ENCODE results near the gene MARCHF3.
"Not testable (repeated sequence)": the region's sequence is repeated elsewhere in the genome, so short reads cannot be mapped to it uniquely, and the experiment has no call there.

The MARCHF3 gene

DNA sequence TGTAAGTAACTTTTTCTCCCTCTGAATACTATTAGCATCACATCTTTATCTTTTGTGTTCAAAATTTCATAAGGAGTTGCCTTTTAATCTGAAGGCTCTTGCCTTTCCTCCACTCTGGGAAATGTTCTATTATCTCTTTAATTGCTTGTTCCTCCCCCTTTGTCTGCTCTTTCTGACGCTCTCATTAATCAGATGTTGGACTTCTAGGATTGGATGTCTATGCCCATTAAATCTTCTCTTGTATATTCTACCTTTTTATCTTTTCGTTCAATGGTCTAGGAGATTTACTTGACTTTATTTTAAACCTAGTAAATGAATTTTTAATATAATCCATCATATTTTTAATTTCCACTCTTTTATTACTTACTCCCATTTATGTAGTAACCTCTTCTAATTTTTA is 76.7 kb downstream of the MARCHF3 start:
- no peak for DNase-seq (ENCODE audit: low read depth)

DNA sequence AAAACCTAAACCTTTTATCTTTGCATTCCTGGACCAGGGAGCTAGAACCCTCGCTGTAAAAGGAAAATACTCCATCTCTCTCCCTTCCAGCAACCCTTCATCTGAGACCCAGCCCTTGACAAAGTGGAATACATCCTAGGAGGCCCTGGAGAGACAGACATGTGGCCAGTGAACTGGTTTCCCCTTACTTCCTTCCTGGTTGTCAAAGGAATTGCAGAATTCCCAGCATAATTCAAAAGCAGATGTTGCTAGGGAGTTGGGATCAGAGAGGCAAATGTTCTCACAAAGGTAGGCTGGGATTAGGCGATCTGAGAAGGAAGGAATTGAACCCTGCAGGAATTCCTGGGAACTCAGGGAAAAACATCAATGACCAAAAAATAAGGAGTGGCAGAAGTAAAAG is 80.9 kb downstream of the MARCHF3 start:
- no peak for DNase-seq (ENCODE audit: low read depth)

DNA sequence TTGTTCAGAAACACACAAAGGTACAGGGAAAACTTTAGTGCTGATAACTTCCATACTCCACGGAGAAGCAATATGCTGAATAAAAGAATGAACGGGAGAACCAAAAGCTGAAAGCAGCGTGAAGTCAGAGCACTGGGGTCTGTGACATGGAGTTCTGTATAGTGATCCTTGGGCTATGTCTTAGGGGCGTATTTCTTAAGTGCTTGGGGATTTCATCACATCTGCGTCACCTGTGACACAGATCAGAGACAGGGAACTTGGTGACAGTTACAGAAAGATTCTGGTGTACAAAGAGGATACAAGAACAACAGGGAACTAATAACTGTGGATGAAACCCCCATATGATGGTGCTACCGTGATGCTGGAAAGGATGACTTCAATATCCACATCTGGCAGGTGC is 81.9 kb downstream of the MARCHF3 start:
- no peak for DNase-seq (ENCODE audit: low read depth)

DNA sequence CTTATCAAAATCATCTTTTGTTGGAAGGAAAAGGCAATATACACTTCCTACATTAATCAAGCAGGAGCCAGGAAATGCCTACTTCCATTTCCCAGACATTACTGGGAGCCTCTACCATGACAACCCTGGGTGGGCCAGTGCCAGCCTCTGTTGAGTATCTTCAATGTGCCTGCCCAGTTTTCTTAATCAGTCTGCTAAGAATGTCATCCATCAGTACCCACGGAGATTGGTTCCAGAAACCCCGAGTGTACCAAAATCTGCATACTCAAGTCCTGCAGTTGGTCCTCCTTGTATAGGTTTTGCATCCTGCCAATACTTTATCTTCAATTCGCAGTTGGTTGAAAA is 82.4 kb downstream of the MARCHF3 start:
- no peak for DNase-seq (ENCODE audit: low read depth)

DNA sequence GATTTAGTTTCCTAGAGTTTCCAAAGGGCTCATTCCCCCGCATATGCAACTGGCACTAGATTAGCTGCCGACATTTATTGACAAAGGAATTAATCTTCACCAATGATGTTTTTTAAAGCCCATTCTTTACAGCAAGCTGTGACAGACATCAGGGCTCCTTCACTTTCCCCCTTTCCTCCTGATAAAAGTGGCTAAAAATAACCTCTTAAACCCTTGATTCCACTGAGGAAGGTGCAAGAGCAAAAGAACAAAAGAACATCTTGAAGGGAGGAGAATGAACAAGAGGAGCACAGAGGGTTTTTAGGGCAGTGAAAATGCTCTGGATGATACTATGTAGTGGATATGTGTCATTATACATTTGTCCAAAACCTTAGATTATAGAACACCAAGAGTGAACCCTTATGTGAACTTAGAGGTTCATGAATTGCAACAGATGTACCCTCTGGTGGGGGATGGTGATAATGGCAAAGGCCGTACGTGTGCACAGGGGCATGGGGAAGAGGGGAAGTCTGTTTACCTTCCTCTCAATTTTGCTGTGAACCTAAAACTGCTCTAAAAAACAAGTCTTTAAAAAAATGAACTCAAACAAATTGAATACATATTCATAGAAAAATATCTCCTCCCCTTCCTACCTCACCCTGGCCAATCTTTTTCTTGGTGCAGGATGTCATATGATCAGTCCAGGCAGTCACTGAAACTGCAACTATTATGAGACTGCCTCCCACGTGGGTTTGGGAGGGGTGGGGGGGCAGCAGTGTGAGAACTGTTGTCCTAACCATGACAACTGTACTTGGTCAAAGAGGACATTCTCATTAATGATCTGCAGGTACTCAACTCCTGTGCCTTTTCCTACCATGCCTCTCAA is 83.0 kb downstream of the MARCHF3 start:
- no peak for DNase-seq (ENCODE audit: low read depth)

DNA sequence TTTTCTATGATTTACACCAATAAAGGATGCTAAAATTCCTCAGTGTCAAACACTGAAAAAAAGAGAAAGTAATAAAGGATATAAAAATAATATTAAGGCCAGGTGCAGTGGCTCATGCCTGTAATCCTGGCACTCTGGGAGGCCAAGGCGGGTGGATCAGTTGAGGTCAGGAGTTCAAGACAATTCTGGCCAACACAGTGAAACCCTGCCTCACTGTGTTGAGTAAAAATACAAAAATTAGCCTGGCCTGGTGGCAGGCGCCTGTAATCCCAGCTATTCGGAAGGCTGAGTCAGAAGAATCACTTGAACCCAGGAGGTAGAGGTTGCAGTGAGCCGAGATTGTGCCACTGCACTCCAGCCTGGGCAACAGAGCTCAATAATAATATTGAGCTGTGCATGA is 87.5 kb downstream of the MARCHF3 start:
- DNase-seq (ENCODE audit: low read depth): not testable (repeated sequence)

DNA sequence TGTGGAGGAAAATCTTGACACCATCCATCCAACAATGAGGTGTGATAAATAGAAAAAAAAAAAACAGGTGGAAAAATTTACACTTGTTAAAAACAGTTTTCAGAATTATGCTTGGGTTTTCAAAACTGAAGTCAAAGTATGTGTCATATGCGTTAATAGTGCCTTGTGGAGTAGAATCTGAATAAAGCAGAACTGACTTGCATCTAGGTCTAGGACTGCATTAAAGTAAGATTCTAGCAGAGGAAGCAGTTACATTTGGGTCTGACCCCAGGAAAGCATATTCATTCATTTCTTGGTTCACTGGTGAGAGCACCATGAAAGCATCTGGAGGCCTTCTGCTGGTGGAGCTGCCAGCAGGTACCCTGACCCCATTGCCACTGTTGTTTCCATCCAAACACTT is 89.0 kb downstream of the MARCHF3 start:
- no peak for DNase-seq (ENCODE audit: low read depth)

DNA sequence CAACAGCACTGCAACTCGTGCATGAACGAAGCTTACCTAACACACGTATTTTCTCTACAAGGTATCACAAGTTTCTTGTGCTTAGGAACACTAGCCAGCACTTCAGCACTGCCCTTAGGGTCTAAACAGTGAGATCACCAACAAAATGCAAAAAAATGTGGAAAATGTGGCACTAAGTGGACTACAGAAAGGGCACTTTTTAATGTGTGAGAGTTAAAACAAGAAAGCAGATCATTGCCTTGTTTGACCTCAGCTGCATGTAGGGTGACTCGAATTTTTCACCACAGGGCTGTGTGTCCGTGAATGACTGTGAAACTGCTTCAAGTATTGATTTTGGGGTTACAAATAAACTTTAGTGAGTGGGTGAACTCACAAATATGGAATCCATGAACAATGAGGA is 90.5 kb downstream of the MARCHF3 start:
- DNase-seq (ENCODE audit: low read depth): peak; percentile 45

DNA sequence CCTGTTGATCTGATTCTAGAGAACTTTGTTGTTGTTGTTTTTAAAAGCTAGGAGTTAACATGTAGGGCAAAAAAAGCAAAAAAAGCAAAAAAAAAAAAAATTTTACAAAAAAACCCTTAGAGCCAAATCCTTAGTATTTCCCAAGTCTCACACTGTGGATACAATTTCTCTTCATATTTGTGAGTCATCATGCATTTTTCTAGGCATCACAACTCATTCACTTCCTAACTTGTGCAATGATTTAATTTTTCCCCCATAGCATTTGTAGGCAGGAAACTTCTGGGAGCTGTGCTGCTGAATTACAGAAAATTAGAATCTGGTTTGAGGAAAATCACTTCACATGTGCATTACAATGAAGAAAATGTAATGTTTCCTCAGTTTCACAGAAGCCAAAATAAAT is 91.9 kb downstream of the MARCHF3 start:
- DNase-seq (ENCODE audit: low read depth): peak; percentile 87

DNA sequence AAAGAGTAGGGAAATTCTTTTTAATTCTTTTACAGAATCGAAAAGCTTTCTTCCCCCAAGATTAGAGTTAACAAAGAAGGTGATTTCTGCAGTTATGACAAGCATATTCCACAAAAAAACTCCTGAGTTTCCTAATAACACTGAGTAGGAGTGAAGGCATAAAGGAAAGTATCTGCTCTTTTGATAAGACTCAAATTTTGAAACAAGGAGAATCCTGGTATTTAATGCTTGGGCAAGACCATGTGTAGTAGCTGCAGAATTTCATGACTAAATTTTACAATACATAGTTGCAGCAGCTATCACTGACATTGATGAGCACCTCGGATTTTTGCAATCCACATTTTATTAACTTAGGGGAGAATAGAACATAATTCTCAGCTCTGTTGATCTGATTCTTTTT is 92.6 kb downstream of the MARCHF3 start:
- DNase-seq (ENCODE audit: low read depth): no peak

DNA sequence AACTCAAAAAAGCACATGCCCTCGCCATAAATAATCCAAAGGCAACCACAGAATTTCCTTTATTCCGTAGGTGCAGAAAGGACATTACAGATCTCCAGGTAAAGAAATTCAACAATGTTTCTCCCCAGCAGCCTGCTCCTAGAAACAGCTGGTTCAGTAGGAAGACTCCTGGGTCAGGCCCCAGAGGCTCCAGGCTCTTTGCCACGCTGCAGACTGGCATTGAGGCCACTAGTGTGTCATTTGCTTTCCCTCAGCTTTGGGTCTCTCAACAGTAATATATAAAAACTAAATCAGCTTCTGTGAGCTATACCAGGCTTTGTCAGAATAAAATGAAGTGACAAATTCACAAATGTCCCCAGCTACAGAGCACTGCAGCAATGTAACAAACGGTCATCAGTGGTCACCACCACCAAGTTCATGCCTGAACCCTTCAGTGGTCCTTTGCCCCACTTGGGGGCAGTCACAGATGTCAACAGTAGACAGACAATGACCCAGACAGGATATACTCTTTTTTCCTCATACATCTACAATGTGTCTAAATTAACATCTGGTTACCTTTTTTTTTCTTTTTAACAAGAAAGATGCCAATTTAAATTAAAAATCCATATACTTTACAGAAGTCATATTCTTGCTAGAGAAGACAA is 93.5 kb downstream of the MARCHF3 start:
- no peak for DNase-seq (ENCODE audit: low read depth)

DNA sequence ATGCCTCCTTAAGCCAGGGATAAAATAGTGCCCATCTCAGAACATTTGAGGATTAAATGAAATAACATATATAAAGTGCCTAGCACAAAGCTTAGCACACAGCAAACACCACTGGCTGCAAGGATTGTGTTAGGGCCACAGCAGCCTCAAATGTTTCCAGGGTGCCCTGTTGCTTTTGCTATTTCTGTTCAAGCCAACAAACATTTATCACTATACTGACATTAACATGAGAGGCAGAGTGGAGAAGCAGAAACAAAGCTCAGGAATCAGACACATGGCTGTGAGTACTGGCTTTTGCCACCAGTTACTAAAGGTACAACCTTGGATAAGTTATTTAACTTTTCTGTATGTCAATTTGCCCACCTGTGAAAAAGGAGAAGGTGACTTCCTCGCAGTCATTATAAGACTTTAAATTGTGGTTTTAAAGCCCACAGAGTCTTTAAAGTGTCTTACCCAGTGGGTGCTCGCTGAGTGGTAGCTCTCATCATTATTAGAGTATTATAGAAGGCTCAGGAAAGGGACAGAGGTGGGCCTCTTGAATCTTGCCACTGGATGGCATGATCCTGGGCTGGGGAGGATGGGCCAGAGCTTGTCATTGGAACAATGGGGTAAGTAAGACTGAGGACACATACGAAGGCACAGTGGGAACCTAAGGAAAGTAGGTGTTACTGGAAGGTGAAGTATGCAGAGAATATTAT is 98.2 kb downstream of the MARCHF3 start:
- DNase-seq (ENCODE audit: low read depth): no peak

DNA sequence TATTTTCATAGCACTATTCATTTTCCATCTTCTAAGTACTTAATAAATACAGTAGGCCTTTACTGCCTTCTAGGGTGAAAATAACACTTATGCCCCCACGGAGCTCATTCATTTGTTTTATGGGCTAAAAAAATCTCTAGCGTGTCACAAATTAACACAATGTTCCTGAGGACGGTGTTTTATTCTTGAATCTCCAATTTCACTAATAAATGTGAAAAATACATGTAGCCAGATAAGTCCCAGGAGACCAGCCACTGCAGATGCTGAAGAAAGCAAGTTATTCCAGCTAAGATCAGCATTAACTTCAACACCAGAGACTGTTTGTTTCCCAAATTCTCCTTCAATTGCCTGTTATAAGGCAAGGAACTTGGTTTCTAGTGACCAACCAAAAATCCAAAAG is 102.3 kb downstream of the MARCHF3 start:
- DNase-seq (ENCODE audit: low read depth): no peak

DNA sequence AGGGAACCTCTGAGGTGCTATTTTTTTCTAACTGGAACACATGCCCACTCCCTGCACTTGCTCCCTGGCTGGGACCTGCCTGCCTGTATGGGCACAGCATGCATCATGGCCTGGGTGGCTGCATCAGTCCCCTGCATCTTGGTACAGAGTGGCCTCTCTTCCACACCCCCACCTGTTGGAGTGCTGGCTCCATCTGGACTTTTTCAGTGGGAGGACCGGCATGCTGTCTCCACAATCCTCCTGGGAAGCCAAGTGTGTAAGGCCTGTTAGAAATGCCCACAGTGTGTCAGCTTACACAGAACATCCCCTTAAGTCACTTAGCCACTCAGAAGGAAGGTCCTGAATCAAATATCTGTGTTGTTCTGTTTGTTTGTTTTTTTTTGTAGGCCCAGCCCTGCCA is 102.9 kb downstream of the MARCHF3 start:
- no peak for DNase-seq (ENCODE audit: low read depth)

DNA sequence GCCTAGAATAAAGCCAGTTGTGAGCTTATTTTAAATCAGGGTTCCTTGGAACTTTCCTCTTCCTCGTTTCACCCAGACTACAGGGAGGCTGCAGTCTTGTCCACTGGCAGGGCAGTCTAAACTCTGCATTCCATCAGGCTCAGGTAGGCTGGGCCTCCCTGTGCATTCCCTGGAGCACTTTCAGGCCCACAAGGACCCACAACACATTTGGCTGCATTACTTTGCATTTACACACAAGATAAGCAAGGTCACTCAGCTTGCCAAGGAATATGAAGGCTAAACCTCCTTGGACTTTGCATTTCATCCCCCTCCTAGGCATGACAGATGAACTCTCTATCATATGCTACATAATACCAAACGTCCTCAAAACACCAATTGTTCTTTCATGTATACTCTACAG is 104.2 kb downstream of the MARCHF3 start:
- no peak for DNase-seq (ENCODE audit: low read depth)

DNA sequence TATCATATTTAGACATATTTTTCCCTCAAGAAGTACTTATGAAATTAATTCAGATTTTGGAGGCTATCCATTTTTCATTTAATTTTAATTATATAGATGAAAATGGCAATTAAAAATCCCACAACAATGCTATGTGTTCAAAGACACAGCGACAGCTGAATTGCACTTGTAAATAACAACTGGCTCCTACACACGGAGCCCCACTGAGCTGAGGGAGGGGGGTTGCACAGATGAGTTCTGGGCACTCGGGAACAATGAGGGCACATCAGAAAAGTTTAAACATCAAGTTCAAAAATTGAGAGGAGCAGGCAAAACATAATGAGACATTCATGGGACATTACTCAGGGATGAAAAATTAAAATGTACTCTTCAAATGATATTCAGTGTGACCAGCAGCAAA is 104.9 kb downstream of the MARCHF3 start:
- no peak for DNase-seq (ENCODE audit: low read depth)

DNA sequence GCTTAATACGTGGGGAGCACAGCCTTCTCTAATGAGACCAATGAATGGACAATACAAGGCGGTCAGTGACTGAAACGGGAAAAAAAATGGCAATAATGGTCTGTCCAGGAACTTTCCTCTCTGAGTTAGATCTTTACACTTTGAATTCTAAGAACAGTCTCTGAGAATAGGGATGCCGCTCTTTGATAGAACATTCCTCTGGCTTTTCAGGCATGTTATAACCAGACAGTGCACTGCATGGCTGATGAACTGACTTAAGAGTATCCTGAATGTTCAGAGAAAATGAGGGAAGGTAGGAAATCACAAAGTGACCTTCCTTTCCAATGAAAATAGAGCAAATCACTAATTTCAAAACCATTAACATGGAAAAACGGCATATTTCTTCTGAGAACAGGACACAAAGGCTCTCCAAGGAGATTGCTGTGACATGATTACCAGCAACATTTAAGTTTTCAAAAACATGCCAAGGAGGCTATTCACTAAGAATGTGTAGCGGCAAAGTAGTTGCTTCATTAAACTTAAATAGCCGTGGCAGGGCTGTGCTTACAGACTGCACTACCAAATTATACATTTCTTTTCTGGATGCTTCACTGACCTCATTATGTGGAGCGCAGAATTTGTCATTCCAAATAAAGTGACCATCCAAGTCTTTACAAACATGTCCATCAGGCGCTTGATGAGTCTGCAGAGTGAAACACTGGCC is 105.9 kb downstream of the MARCHF3 start:
- DNase-seq (ENCODE audit: low read depth): no peak

DNA sequence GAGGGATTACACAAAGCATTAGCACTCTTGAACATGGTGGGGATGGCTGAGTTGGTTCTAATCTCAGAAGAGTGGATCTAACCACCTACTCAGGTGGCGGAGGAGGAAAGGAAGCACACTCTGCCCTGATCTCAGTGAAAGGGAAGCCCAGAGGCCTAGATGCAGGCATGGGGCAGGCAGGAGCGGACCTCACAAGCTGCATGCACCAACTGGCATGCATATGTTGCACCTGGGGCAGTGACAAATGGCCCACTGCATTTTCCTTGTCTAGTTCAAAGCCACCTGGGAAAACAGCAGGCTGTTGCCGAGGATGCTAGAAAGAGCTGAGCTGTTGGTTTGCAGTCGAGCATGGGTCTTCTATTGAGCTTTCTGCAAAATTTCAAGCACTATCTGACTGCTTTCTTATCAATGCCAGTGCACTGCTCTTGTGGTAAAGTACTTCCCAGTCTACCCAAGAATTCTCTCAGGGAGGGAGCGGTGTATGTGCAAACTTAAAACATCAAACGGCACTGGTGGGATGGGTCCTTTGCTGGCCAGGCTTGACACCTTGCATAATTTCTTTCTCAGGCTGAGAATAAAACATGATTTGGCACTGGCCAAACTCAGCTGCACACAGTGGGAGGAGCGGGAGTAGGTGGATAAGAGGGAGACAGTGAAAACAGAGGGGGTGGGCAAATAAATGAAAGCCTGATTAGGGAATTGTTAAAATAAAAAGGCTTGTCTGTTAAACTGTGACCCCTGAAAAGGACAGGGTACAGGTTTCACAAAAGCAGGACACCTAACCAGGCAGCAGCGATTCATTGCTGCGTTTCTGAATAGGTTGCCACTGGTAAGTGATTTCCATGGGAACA is 108.9 kb downstream of the MARCHF3 start:
- DNase-seq (ENCODE audit: low read depth): no peak

DNA sequence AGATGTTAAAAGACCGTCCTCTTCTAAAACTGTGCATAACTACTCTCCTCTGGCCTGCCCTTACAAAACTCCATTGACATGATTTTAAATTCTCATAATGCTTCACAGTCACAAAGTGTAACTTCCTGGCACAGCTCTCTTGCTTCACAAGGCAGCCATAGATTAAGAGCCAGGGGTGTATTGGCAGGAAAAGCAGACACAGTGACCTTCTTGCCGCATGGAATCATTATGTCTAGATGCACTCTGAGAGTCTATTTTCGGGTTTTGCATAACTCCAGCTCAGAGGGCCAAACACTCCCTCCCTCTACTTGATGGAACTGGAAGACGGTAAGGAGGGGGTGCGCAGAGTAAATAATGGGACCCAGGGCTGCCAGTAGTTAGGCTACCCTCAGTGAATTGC is 110.1 kb downstream of the MARCHF3 start:
- no peak for DNase-seq (ENCODE audit: low read depth)

DNA sequence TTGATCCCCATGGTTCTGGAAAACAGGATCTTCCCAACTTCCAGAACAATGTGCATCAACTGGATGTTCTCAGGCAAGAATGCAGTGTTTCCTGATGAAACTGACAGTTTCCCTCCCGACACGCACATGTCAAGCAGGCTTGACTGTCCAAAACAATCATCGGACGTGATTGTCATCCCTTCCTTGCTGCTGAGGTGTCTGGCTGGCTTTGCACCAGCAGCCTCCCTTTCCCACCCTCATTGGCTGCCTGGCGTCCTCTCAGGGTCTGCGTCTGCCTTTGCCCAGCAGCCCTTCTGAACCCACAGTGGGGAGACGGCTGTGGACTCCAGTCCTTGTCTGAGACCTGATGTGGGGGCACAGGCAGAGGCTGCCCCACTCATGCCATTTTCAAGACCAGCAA is 110.8 kb downstream of the MARCHF3 start:
- DNase-seq (ENCODE audit: low read depth): no peak

DNA sequence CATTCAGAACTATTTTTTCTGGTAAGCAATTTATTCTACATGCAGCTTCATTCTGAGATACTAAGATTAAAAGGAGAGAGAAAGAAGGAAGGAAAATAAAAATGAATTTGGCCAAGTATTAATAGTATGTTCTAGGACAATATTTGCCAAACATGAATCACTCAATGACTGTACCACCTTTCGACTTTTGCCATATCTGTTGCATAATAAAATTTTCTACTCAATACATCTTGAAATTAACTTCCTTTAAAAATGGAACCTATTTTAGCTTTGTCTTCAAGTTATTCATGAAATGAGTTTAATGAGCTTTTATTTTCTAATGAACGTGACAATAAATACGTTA is 111.8 kb downstream of the MARCHF3 start:
- DNase-seq (ENCODE audit: low read depth): peak; percentile 52
